ENCODE data around the gene PDLIM3. TPM values are rescaled to one million over a fixed set of nuclear protein-coding genes. Genes with fewer than 3 reads are reported as not detected.

The PDLIM3 gene
- total RNA-seq, 4 donors from 2014 or later = 43.7 to 175 (median 107) TPM

GRCh38 chr4:185576314-185576961 is 41.1 kb upstream of the PDLIM3 start:
- no peak for ATAC-seq (ENCODE audit: low FRiP score)

GRCh38 chr4:185573651-185574199 is 38.4 kb upstream of the PDLIM3 start:
- TF ChIP-seq, protein P1, sequence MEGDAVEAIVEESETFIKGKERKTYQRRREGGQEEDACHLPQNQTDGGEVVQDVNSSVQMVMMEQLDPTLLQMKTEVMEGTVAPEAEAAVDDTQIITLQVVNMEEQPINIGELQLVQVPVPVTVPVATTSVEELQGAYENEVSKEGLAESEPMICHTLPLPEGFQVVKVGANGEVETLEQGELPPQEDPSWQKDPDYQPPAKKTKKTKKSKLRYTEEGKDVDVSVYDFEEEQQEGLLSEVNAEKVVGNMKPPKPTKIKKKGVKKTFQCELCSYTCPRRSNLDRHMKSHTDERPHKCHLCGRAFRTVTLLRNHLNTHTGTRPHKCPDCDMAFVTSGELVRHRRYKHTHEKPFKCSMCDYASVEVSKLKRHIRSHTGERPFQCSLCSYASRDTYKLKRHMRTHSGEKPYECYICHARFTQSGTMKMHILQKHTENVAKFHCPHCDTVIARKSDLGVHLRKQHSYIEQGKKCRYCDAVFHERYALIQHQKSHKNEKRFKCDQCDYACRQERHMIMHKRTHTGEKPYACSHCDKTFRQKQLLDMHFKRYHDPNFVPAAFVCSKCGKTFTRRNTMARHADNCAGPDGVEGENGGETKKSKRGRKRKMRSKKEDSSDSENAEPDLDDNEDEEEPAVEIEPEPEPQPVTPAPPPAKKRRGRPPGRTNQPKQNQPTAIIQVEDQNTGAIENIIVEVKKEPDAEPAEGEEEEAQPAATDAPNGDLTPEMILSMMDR (IDR thresholded peaks at IDR 0.05) = no peak
- no peak for ATAC-seq (ENCODE audit: low FRiP score)

More at GRCh38 chr4:185576314-185576961, 41.1 kb upstream of the PDLIM3 start:
- TF ChIP-seq, protein P1 (IDR thresholded peaks at IDR 0.05) = no peak
- no peak for DNase-seq (ENCODE audit: low spot score)

GRCh38 chr4:185570727-185571126 is 35.4 kb upstream of the PDLIM3 start:
- no peak for ATAC-seq (ENCODE audit: low FRiP score)
- TF ChIP-seq, protein P1 (IDR thresholded peaks at IDR 0.05) = no peak
- no peak for DNase-seq (ENCODE audit: low spot score)

More at GRCh38 chr4:185573651-185574199, 38.4 kb upstream of the PDLIM3 start:
- DNase-seq (ENCODE audit: low spot score) = no peak

GRCh38 chr4:185567381-185568376 is 32.4 kb upstream of the PDLIM3 start:
- TF ChIP-seq, protein P1 (IDR thresholded peaks at IDR 0.05) = no peak
- peak; percentile 75 for ATAC-seq (ENCODE audit: low FRiP score)

DNA sequence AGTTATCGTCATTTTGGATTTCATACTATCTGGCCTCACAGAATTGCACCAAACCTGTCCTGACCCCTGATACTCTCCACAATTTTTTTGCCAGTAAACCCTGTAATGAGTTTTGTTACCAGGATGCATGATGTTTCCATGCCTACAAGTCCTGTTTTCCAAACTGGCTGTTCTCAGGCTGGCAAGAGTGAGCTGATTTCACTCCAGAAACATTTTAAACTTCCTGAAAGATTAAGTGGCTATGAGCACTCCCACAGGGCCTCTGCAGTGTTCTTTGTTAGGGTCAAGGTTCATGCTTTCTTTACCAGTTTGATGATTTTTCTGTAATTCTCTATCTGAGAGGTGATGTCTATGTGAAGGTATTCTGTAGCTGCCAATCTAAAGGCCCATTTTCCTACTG is 31.7 kb upstream of the PDLIM3 start:
- TF ChIP-seq, protein P1 (IDR thresholded peaks at IDR 0.05) = no peak
- DNase-seq (ENCODE audit: low spot score) = no peak

More at GRCh38 chr4:185567381-185568376, 32.4 kb upstream of the PDLIM3 start:
- DNase-seq (ENCODE audit: low spot score) = no peak

GRCh38 chr4:185566425-185566824 is 31.1 kb upstream of the PDLIM3 start:
- ATAC-seq (ENCODE audit: low FRiP score) (peak; percentile 22), DNase-seq (ENCODE audit: low spot score) (no peak)
- TF ChIP-seq, protein P1 (IDR thresholded peaks at IDR 0.05) = no peak

More for the DNA sequence above, 31.7 kb upstream of the PDLIM3 start:
- peak; percentile 88 for ATAC-seq (ENCODE audit: low FRiP score)
